GM21737 (cell line): ENCODE data around the gene NEMP1.
"Not testable (repeated sequence)": the region's sequence is repeated elsewhere in the genome, so short reads cannot be mapped to it uniquely, and the experiment has no call there.

Source experiments
- ATAC-seq: cut with Tn5 transposase; IDR thresholded peaks from one replicate; pipeline ENCODE4 v1.9.1; 2021; ENCODE audit warnings: mild to moderate bottlenecking, moderate library complexity; ENCODE audit not compliant: unreplicated experiment

Gene NEMP1

GRCh38 chr12:57057067-57057751 lies 21.4 kb downstream of the NEMP1 start:
- no peak for ATAC-seq

DNA sequence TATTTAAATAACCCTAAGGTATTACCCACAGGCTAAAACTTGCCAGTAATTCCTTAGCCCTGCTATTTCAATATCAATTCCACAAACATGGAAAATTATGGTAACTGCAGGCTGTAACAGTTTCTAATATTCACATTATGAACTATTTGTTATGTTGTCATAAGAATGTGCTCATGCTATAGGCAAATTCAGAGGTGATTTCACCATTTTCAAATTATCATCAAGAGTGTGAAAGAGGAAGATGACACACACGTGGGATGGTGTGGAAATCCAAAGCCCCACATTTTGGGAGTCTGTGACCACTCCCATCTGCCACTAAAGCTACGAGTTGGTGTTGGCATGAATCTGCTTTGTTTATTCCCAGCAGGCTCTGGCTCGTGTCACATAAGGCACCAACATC lies 22.8 kb downstream of the NEMP1 start:
- ATAC-seq: no peak

- not testable (repeated sequence) for ATAC-seq
Measured at GRCh38 chr12:57053901-57054300, 24.7 kb downstream of the NEMP1 start.

- not testable (repeated sequence) for ATAC-seq
Measured at GRCh38 chr12:57053146-57053545, 25.4 kb downstream of the NEMP1 start.

DNA sequence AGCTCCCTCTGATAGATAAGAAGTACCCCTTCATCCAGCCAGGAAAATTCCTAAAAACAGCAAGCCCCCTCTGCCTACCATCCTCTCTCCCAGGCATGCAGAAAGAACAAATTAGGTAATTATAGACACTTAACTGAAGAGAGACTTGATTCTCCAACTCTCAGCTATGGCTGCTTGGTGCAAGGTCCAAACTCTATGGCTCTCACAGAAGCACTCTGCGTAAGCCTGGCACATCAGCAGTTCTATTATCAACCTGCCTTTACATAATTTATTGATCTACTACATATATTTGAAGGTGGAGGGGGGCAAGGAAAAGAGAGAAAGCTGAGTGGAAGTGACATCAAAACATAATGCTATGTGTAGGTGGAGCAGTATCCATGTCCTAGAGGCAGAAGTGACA lies 27.6 kb downstream of the NEMP1 start:
- ATAC-seq: no peak

- no peak for ATAC-seq
Measured at GRCh38 chr12:57049890-57050289, 28.7 kb downstream of the NEMP1 start, which contains the start of gene MYO1A. TSS of gene MYO1A (minus strand) at chr12:57050129. CDS start at chr12:57048323, 1,806 bp downstream.

DNA sequence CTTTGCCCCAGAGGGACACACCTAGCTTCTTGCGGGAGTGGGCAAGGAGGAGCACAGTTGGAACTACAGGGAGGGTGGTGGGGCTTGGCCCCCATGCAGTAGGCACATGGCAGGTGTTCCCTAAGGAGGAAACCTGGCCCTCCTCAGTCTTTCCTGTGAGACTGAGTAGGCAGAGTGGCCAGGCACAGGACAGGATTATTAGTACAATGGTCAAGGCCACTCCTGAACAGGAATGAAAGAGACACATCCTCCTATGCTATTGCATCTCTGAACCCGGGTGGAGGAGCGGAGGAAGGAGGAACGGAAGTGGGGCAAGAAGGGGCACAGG lies 29.5 kb downstream of the NEMP1 start:
- no peak for ATAC-seq

- ATAC-seq: no peak
Measured at GRCh38 chr12:57048423-57049118, 30.0 kb downstream of the NEMP1 start.

DNA sequence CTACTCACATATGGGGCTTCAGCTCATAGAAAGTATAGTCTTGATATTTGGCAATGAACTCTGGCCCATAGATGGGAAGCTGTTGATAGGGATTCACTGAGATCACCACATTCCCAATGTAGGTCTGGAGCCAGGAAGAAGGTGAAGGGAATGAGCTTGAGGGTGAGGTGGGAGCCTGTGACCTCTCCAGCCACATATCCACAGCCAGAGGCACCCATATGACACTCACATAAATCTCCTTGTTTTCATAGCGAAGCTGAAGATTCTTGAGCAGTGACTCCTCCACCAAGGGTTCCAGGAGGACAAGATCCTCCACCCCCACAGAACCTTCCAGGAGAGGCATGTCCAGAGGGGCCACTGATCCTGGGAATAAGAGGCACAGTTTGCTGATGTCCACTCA lies 30.6 kb downstream of the NEMP1 start:
- ATAC-seq: no peak

DNA sequence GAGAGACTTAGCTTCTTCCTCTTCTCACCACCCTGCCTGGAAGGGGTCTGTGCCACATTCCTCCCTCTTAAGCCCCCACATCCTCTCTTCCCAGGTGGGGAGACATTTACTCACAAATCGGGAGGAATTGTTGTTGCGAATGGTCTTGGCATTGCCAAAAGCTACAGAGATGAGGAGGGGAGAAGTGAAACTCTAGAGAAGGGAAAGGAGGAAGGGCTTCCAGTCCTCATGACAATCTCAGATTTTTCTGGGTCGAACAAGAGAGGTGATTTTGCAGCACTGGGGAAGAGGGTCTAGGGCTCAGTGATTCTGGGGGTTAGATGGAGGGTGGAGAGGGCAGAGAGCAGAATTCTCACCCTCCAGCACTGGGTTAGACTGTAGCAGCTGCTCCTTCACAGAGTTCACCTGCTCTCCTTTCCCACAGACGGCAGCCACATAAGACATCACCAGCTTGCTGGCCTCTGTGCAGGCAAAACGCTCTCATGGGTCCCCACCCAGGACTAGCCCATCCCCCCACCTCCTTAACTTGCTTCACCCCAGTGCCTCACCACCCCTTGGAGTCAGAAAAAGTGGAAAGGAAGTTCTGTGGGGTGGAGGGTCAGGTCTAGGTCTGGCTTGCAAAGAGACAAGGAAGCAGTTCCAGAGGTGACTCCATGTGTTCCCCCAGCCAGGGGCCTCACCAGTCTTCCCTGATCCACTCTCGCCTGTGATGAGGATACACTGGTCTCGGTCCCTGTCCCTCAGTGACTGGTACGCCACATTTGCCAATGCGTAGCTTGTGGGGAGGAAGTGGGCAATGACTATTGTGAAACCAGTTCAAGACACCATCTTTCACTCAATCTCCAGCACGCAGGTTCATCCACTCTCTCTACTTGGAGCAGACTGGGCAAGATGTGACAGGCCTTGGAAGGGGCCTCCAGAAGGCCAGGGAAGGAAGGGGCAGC lies 31.4 kb downstream of the NEMP1 start:
- ATAC-seq: no peak

DNA sequence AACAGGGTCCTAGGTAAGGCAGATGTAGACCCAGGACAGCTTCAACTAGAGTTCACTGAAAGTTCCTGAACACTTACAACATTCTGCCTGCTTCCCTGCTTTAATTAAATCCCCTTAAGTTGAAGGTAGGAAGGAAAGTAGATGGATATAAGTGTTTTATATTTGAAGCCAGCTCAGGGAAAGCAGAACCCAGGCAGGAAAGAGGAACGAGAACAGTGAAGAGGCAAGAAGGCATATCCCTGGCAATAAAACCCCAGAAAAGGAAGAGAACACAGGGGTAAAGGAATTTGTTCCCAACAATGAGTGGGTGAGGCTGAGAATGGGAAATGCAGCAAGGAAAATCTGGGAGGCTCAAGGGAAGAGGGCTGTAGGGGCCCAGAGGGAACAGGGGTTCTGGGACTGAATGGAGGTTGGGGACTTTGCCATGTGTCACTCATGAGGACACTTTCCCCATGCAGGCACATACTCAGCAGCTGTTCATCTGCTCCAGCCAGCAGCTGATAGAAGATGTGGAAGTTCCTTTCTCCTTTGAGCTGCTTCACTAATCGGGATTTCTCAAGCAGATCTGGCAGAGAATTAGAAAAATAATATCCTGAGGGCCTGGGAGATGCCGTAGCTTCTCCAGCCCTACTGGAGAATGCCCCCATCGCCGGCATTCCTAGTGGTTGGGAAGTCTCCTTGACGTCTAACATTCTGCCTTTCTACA lies 32.4 kb downstream of the NEMP1 start:
- ATAC-seq: no peak

GRCh38 chr12:57044889-57045288 lies 33.7 kb downstream of the NEMP1 start:
- ATAC-seq: no peak

GRCh38 chr12:57044468-57044867 lies 34.1 kb downstream of the NEMP1 start:
- no peak for ATAC-seq

DNA sequence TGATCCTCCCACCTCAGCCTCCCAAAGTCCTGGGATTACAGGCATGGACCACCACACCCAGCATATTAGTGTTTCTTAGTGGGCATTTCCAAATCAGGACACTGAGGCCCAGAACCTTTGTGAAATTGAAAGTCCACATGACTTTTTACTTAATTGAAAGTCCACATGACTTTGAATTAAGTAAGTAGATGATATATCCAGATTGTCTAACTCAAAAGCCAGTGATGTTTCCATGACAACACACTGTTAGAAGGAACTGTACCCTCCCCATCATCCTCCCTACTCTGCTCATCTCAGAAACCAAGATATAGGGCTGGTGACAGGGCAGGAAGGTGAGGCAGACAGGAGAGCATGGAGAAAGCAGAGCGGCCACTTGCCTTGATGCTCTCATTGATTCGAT lies 35.9 kb downstream of the NEMP1 start:
- ATAC-seq: no peak

DNA sequence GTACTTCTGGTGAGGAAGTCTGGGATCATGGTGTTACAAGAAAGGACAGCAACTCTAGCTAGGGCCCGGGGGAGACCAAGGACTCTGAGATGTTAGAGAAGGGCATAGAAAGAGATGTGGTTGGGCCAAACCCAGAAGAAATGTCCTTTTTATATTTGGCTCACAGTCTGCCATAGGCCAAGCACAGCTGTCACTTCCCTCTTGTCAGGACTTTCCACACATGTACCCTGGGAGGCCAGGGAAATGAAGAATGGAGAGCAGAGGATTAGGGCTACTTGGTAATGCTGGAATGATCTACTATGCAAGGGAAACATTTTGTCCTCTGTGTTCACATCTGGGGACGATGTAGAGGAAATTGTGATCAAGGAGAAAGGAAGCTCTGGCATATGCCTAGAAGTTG lies 37.8 kb downstream of the NEMP1 start:
- no peak for ATAC-seq

GRCh38 chr12:57040211-57040610 lies 38.4 kb downstream of the NEMP1 start:
- no peak for ATAC-seq

GRCh38 chr12:57039016-57039798 lies 39.4 kb downstream of the NEMP1 start:
- no peak for ATAC-seq

- ATAC-seq: no peak
Measured at GRCh38 chr12:57037264-57037663, 41.3 kb downstream of the NEMP1 start.

DNA sequence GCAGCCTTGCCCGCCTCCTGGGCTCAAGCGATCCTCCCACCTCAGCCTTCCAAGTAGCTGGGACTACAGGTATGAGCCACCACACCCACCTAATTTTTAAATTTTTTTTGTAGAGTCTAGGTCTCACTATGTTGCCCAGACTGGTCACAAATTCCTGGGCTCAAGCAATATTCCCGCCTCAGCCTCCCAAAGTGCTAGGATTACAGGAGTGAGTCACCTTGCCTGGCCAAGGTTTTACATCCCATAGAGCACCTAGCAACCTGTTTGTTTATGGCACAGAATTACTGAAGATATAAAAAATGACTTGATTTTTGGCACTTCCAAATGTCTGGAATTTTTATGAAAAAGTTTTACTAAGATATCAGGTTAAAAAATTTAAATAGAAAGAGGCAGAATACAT lies 45.2 kb downstream of the NEMP1 start:
- ATAC-seq: no peak

DNA sequence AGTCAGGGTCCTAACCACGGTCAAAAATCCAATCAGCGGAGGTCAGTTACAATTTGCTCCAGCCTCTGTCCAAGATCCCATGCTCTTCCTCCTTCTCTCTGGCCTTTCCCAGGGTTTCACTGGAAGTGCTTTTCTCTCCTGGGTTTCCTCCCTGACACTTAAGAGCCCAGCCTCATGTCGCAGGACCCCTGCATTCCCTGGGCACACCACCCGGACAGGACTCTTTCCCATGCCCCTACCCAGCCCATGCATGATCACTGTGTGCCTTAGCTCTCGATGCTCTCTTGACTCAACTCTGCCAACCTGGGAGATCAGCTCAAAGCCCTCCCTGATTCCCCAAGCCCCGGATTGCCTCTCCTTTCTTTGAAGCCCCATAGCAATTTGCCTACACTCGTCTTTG lies 46.8 kb downstream of the NEMP1 start:
- no peak for ATAC-seq
